ENCODE data around the gene MFSD6. TPM values are rescaled to one million over a fixed set of nuclear protein-coding genes. Genes with fewer than 3 reads are reported as not detected.

The MFSD6 gene
- total RNA-seq, 1 donor from 2014 or later, result 1.5 TPM

- Mint-ChIP-seq H3K9me3 (peaks cover 3% of the 10 kb centered on the region), H3K27ac (ENCODE audit: unreplicated experiment) (no peak overlapping the region), H3K36me3 (ENCODE audit: low read depth) (no peaks in the 10 kb centered on the region), H3K27me3 (ENCODE audit: low read depth) (no peaks in the 10 kb centered on the region), H3K4me3 (no peak overlapping the region), H3K4me1 (no peaks in the 10 kb centered on the region)
- TF ChIP-seq CTCF (conservative IDR thresholded peaks at IDR 0.05), result no peak
- no peak for DNase-seq (ENCODE audit: low read depth, low spot score)
Observed at GRCh38 chr2:190457256-190457655, 49.1 kb downstream of the MFSD6 start.

- no peaks in the 10 kb centered on the region for H3K4me1 Mint-ChIP-seq
- peaks cover 3% of the 10 kb centered on the region for H3K9me3 Mint-ChIP-seq
- no peak overlapping the region for H3K27ac Mint-ChIP-seq (ENCODE audit: unreplicated experiment)
- DNase-seq (ENCODE audit: low read depth, low spot score), result no peak
- H3K36me3 Mint-ChIP-seq (ENCODE audit: low read depth), result no peaks in the 10 kb centered on the region
- TF ChIP-seq CTCF (conservative IDR thresholded peaks at IDR 0.05), result no peak
- no peaks in the 10 kb centered on the region for H3K27me3 Mint-ChIP-seq (ENCODE audit: low read depth)
- no peak overlapping the region for H3K4me3 Mint-ChIP-seq
Observed at GRCh38 chr2:190458352-190459107, 50.4 kb downstream of the MFSD6 start.

- Mint-ChIP-seq H3K36me3 (ENCODE audit: low read depth) (no peaks in the 10 kb centered on the region), H3K27me3 (ENCODE audit: low read depth) (no peaks in the 10 kb centered on the region), H3K4me1 (no peaks in the 10 kb centered on the region), H3K4me3 (no peak overlapping the region), H3K9me3 (no peaks in the 10 kb centered on the region), H3K27ac (ENCODE audit: unreplicated experiment) (no peak overlapping the region)
- TF ChIP-seq CTCF (conservative IDR thresholded peaks at IDR 0.05), result no peak
- DNase-seq (ENCODE audit: low read depth, low spot score), result no peak
Observed at GRCh38 chr2:190459881-190460280, 51.7 kb downstream of the MFSD6 start.

GRCh38 chr2:190460487-190460886 is 52.3 kb downstream of the MFSD6 start:
- no peak for DNase-seq (ENCODE audit: low read depth, low spot score)
- Mint-ChIP-seq H3K4me3 (no peak overlapping the region), H3K36me3 (ENCODE audit: low read depth) (no peaks in the 10 kb centered on the region), H3K4me1 (no peaks in the 10 kb centered on the region), H3K27ac (ENCODE audit: unreplicated experiment) (no peak overlapping the region), H3K9me3 (no peaks in the 10 kb centered on the region), H3K27me3 (ENCODE audit: low read depth) (no peaks in the 10 kb centered on the region)
- TF ChIP-seq CTCF (conservative IDR thresholded peaks at IDR 0.05), result no peak

- DNase-seq (ENCODE audit: low read depth, low spot score), result no peak
- H3K36me3 Mint-ChIP-seq (ENCODE audit: low read depth), result peaks cover 2% of the 10 kb centered on the region
- TF ChIP-seq CTCF (conservative IDR thresholded peaks at IDR 0.05), result no peak
- no peaks in the 10 kb centered on the region for H3K27me3 Mint-ChIP-seq (ENCODE audit: low read depth)
- no peak overlapping the region for H3K27ac Mint-ChIP-seq (ENCODE audit: unreplicated experiment)
- peaks cover 8% of the 10 kb centered on the region for H3K4me1 Mint-ChIP-seq
- no peaks in the 10 kb centered on the region for H3K9me3 Mint-ChIP-seq
- no peak overlapping the region for H3K4me3 Mint-ChIP-seq
Observed at GRCh38 chr2:190462181-190462580, 54.0 kb downstream of the MFSD6 start.
